UCSD-AML1 (cell line): ENCODE measurements around the gene ZDHHC11B.
"Not testable (repeated sequence)": the region's sequence is repeated elsewhere in the genome, so short reads cannot be mapped to it uniquely, and the experiment has no call there.

Experiments used
- DNase-seq: peaks from one replicate; lab custom pipeline; 2025; ENCODE audit not compliant: unreplicated experiment; lab: John Stamatoyannopoulos, UW

ZDHHC11B gene

GRCh38 chr5:723309-723708 is 61.2 kb downstream of the ZDHHC11B start:
- not testable (repeated sequence) for DNase-seq

- not testable (repeated sequence) for DNase-seq
Observed at GRCh38 chr5:719379-719778, 65.2 kb downstream of the ZDHHC11B start.

DNA sequence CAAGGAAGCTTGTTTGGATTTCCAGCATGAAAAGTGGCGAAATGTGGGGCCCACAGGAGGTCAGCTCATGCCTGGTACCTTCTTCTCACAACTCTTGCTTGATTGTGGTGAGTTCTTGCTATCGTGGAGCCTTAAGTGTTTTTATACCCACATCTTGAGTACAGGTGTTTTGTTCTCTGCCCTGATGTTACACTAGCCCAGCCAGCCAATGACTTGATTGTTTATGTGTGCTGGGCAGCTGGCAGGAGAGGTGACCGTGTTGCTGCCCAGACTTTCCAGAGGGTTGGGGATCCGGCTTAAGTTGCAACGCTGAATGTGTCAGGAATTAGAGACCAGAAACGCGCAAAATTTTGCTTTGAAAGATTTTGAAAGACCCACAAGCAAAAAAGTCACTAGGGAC is 67.4 kb downstream of the ZDHHC11B start:
- DNase-seq: no peak

- not testable (repeated sequence) for DNase-seq
Observed at GRCh38 chr5:716740-717139, 67.8 kb downstream of the ZDHHC11B start.

- DNase-seq: not testable (repeated sequence)
Observed at GRCh38 chr5:715636-716035, 68.9 kb downstream of the ZDHHC11B start.

DNA sequence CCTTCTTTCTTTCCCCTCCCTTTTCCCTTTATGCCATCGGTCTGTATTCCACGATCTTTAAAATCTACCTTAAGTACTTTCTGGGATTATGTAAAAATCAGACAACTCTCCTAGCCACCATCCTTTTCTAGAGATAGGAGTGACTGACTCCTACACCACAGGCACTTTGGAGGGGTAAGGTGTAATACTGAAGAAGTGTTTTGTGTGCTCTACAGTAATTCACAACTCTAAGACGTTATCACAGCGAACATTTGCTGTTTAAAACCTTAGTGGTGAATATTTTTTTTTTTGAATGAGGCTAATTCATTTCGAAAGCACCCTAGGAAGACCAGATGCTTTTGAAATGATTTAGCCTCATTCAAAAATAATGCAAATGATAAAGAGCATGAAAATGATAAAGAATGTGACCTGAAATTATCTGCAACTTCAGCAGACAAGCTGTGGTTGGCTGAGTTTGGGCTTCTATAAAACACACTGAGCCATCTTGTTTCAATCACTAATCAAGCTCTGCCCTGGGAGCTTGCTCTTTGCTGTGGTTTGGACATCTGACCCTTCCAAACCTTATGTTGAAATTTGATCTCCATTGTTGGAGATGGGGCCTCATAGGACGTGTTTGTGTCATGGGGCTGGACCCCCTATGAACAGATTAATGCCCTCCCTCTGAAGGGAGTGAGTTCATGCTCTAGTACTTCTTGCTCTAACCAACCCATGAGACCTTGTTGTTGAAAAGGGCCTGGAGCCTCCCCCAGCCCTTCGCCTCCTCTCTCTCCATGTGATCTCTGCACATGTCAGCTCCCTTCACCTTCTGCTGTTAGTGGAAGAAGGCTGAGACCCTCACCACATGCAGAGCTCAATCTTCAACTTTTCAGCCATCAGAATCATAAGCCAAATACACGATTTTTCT is 70.1 kb downstream of the ZDHHC11B start:
- not testable (repeated sequence) for DNase-seq

DNA sequence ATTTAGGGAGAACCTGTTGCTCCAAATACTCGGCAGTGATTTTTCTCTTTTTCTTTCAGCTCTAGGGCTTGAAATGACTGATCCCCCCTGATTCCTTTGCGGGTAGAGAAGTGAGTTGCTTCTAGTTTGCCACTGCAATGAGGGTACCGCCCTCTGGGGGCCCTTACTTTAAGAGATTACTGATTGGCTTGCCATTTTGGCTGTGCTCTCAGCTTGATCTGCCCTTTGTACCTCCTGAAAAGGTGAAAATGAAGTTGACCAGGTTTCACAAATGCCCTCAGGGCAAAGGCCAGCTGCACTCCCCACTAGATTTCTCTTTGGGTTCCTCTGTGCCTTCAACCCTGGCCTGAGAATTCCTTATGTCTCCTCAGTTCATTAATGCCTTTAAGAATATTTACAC is 70.8 kb downstream of the ZDHHC11B start:
- not testable (repeated sequence) for DNase-seq

DNA sequence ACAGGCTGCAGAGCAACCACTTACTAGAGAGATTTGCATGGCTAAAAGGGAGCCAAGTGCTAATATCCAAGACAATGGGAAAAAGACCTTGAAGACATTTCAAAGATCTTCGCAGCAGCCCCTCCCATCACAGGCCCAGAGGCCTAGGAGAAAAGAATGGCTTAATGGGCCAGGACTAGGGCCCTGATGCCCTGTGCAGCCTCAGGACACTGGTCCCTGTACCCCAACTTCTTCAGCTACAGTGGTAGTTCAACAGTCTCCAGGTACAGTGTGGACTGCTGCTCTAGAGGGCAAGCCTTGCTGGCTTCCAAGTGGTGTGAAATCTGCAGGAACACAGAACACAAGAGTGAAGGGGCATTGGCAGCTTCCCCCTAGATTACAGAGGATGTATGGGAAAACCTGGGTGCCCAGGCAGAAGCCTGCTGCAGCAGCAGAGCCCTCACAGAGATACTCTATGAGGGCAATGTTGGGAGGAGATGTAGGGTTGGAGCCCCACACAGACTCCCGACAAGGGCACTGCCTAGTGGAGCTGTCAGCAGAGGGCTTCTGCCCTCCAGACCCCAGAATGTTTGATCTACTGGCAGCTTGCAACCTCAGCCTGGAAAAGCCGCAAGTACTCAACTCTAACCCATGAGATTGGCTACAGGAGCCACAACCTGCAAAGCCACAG is 75.5 kb downstream of the ZDHHC11B start:
- DNase-seq: not testable (repeated sequence)

DNA sequence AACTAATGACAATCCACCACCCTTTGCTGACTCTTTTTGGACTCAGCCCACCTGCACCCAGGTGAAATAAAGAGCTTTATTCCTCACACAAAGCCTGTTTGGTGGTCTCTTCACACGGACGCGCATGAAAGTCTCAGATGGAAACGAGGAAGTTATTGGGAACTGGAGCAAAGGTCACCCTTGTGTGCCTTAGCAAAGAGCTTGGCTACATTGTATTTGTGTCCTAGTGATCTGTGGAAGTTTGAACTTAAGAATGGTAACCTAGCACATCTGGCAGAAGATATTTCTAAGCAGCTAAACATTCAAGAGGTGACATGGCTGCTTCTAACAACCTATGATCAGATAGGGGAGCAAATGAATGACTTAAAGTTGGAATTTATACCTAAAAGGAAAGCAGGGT is 76.2 kb downstream of the ZDHHC11B start:
- not testable (repeated sequence) for DNase-seq

- DNase-seq: not testable (repeated sequence)
Observed at GRCh38 chr5:706127-706526, 78.4 kb downstream of the ZDHHC11B start.

DNA sequence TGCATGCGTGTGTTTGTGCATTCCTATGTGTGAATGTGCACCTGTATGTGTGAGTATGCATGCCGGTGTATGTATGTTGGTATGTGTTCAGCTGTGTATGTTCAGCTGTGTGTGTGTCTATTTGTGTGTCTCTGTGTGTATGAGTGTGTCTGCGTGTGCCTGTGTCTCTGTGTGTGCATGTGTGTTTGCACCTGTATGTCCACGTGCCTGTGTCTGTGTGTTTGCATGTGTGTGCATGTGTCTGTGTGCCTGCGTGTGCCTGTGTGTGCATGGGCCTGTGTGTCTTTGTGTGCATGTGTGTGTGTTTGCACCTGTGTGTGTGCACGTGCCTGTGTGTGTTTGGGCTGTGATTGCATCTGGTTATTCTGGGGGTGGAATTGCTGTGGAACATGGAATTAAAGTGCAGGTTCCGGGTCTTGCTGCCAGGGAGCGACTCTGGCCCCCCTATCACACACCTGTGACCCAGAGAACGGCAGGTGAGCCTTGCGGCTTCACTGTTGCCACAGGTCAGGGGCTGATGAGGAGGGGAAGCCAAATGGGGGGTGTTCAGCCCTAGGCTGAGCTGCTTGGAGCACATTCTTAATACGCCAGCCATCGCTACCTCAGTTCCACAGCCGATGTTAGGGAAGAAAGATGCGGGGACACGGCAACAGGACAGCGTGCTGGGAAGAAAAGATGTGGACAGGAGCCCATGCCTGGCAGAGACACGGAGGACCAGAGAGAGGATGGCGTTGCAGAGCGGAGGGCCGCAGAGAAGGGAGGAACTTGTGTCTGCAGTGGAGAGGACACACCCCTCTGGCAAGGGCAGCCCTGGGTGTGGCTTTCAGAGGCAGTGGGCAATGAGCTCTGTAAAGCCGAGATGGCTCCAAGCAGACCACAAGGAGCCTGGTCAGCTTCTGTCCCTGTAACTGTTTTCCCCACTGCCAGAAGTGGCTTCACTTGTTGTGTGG is 87.5 kb downstream of the ZDHHC11B start:
- not testable (repeated sequence) for DNase-seq

- not testable (repeated sequence) for DNase-seq
Observed at GRCh38 chr5:696191-696590, 88.3 kb downstream of the ZDHHC11B start.

DNA sequence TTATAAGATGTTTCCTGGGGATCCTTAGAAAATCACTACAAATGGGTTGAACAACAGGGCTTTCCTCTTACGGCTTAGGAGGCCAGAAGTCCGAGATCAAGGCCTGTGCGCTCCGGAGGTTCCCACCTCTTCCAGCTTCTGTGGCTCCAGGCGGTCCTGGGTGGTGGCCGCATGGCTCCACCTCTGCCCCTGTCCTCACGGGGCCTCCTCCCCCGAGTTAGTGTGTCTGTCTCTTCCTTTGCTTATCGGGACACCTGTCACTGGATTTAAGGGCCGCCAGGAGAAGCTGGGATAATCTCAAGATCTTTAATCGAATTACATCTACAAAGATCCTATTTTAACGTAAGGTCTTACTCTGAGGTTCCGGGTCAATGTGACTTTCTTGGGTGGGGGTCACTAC is 89.1 kb downstream of the ZDHHC11B start:
- DNase-seq: not testable (repeated sequence)

GRCh38 chr5:694042-694431 is 90.5 kb downstream of the ZDHHC11B start:
- not testable (repeated sequence) for DNase-seq

DNA sequence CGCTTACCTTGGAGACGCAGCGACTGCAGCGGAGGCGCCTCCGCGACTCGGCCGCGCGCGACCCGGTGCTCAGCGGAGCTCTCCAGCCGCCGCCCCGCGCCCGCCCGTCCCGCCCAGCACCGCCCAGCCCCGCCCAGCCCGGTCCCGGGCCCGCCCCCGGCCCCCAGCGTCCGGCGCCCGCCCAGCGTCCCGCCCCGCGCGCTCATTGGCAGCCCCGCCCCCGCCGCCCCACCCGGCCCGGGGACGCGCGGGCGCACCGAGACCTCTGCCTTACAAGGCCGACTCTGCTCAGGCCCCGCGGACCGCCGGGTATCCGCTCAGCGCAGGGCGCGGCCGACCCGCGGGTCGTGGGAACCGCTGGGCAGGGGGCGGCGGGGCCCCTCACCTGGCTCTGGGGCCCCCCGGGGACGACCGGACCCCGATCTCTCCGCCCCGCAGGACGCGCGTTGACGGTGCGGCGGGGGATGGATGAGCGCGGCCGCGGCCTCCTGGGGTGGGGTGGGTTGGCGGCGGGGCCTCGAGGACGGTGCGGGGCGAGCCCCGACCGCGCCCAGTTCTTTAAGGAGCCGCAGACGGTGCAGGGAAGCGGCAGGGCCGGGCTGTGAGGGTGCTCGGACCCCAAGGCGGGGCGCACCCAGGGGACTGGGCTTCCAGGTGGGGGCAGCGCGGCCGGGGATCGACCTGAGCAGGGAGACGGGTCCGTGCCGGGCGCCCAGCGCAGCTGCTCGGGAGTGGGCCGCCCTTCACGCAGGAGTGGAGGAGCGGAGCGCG is 91.1 kb downstream of the ZDHHC11B start, which contains the start of gene TPPP:
Gene TPPP (minus strand): TSS at position 82 of the 771 bp plus-strand sequence. CDS start 15,292 bp downstream, outside the sequence.
- not testable (repeated sequence) for DNase-seq

- not testable (repeated sequence) for DNase-seq
Observed at GRCh38 chr5:692529-693041, 91.9 kb downstream of the ZDHHC11B start.

GRCh38 chr5:691817-692528 is 92.6 kb downstream of the ZDHHC11B start:
- DNase-seq: no peak

DNA sequence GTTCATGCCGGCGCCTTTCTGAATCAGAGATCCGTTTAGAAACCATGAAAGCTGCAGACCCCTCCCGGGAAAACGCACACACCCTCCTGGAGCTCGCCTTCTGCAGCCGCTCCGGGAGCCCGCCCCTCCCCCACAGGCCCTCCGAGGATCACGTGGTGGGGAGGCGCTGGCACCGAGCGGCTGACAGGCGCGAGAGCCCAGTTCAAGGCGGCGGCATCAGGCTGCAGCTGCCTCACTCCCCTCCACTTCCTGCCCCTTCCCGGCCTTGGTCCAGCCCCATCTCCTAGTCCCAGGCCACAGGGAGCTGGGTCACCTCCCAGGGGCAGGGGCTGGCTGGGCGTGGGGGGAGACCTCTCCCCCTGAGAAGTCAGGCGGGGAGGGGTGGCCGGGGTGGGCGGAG is 93.5 kb downstream of the ZDHHC11B start:
- not testable (repeated sequence) for DNase-seq

GRCh38 chr5:690293-690692 is 94.2 kb downstream of the ZDHHC11B start:
- DNase-seq: not testable (repeated sequence)
